Stimulated activated naive B cell treated with anti-CD40 and anti-IgM and Interleukin-4, amounts not matched to agents 10 μg/mL and 1 μg/mL and 100 μg/mL, for 72 hours (primary cell): ENCODE data around the gene KPNA4.

Experiments
- ATAC-seq, 2 donors: fragments of 150-1000 bp; cut with Tn5 transposase; replicated peaks; 2 replicates each; pipeline ENCODE4 v1.10.0; 2021; ENCODE audit warnings: moderate library complexity in 1 of 2
- DNase-seq: peaks from one replicate; pipeline ENCODE4 v3.0.0; 2021
- H3K27ac Mint-ChIP-seq: one replicate; pipeline ENCODE4 v1.8.0; 2022; ENCODE audit warnings: mild to moderate bottlenecking, mixed read lengths
- H3K27me3 Mint-ChIP-seq, 2 donors: one replicate each; pipeline ENCODE4 v1.8.0; 2022; ENCODE audit warnings: mixed read lengths in 2 of 2
- H3K36me3 Mint-ChIP-seq, 2 donors: one replicate each; pipeline ENCODE4 v1.8.0; 2022; ENCODE audit warnings: mixed read lengths in 2 of 2, mild to moderate bottlenecking in 1 of 2
- H3K4me1 Mint-ChIP-seq, 2 donors: one replicate each; pipeline ENCODE4 v1.8.0; 2022; ENCODE audit warnings: mixed read lengths in 2 of 2, mild to moderate bottlenecking in 1 of 2
- H3K4me3 Mint-ChIP-seq, 2 donors: one replicate each; pipeline ENCODE4 v1.8.0; 2022; ENCODE audit warnings: mild to moderate bottlenecking in 2 of 2, mixed read lengths in 2 of 2, moderate library complexity in 1 of 2
- H3K9me3 Mint-ChIP-seq, 2 donors: one replicate each; pipeline ENCODE4 v1.8.0; 2022; ENCODE audit warnings: mixed read lengths in 2 of 2, mild to moderate bottlenecking in 1 of 2

KPNA4 gene

GRCh38 chr3:160498202-160498601 is 67.2 kb downstream of the KPNA4 start:
- Mint-ChIP-seq H3K4me1 (no peaks in the 10 kb centered on the region), H3K36me3 (peaks cover 23 to 38% of the 10 kb centered on the region in 2 donors), H3K27me3 (no peaks in the 10 kb centered on the region), H3K27ac (no peak overlapping the region), H3K9me3 (no peaks in the 10 kb centered on the region), H3K4me3 (no peak overlapping the region)
- no peak for DNase-seq
- no peak for ATAC-seq

- DNase-seq (no peak), ATAC-seq (no peak)
- peaks cover 3 to 4% of the 10 kb centered on the region in 2 donors for H3K36me3 Mint-ChIP-seq
- no peak overlapping the region for H3K4me3 Mint-ChIP-seq
- H3K9me3 Mint-ChIP-seq, result no peaks in the 10 kb centered on the region
- H3K27ac Mint-ChIP-seq, result no peak overlapping the region
- H3K4me1 Mint-ChIP-seq, result peaks cover 0 to 2% of the 10 kb centered on the region in 2 donors
- H3K27me3 Mint-ChIP-seq, result no peaks in the 10 kb centered on the region
Observed at GRCh38 chr3:160490166-160490565, 75.2 kb downstream of the KPNA4 start.

DNA sequence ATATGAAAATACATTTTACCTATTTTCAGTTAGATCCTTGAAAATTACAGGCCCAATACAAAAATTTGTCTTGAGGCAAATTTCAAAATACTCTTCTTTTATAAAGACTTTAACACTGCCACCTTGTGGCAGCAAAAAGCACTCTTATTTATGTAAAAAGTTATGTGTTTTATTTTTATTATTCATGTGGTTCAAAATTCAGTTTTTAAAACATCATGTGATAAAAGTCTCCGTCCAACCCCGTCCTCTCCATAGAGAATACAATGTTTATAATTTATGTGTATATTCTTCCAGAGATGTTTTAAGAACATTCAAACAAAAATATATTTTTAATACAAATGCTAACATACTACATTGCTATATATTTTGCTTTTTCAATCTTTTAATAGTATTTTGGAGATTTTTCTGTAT is 78.9 kb downstream of the KPNA4 start:
- Mint-ChIP-seq H3K36me3 (peaks cover 0 to 2% of the 10 kb centered on the region in 2 donors), H3K9me3 (no peaks in the 10 kb centered on the region), H3K4me1 (peaks cover 0 to 4% of the 10 kb centered on the region in 2 donors), H3K4me3 (no peak overlapping the region), H3K27me3 (no peaks in the 10 kb centered on the region), H3K27ac (no peak overlapping the region)
- DNase-seq, result no peak
- no peak for ATAC-seq

DNA sequence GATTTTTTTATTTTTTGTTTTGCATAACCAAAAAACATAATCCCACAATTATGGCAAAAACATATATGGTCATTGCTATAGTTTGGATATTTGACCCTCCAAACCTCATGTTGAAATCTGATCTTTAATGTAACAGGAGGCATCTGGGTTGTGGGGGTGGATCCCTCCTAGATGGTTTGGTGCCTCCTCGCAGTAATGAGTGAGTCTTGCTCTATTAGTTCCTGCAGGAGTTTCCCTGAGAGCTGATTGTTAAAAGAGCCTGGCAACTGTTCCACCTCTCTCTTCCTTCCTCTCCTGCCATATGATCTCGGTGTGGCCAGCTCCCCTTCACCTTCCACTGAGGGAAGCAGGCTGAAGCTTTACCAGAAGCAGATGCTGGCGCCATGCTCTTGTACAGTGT is 82.6 kb downstream of the KPNA4 start:
- Mint-ChIP-seq H3K27me3 (peaks cover 4 to 5% of the 10 kb centered on the region in 2 donors), H3K9me3 (no peaks in the 10 kb centered on the region)

GRCh38 chr3:160481856-160482255 is 83.5 kb downstream of the KPNA4 start:
- no peak for ATAC-seq
- Mint-ChIP-seq H3K4me3 (no peak overlapping the region), H3K27me3 (peaks cover 4 to 5% of the 10 kb centered on the region in 2 donors), H3K27ac (no peak overlapping the region), H3K9me3 (no peaks in the 10 kb centered on the region), H3K4me1 (peaks cover 0 to 4% of the 10 kb centered on the region in 2 donors), H3K36me3 (no peaks in the 10 kb centered on the region)
- no peak for DNase-seq

More for the DNA sequence above, 82.6 kb downstream of the KPNA4 start:
- no peak overlapping the region for H3K4me3 Mint-ChIP-seq
- DNase-seq, result no peak
- ATAC-seq, result no peak
- H3K4me1 Mint-ChIP-seq, result peaks cover 0 to 4% of the 10 kb centered on the region in 2 donors
- no peaks in the 10 kb centered on the region for H3K36me3 Mint-ChIP-seq
- H3K27ac Mint-ChIP-seq, result no peak overlapping the region

DNA sequence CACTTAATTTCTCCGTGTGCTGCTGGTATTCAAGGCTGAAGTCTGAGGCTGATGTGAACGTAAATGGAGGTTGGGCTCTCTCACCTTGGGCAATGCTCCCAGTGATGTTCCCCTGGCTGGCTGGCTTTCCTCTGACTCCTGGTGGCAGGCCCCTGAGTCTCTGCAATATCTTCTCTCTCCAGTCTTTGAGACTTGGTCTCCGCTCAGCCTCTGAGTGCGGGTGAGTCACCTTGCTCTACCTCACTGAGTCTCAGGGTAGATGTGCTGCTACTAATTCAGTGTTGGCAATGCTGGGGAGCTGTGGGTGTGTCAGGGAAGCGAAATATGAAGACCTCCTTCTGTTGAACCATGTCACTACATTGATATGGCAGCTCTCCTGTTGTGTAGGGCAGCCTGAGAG is 84.4 kb downstream of the KPNA4 start:
- H3K4me1 Mint-ChIP-seq, result peaks cover 0 to 4% of the 10 kb centered on the region in 2 donors
- DNase-seq (no peak), ATAC-seq (no peak)
- H3K36me3 Mint-ChIP-seq, result no peaks in the 10 kb centered on the region
- no peak overlapping the region for H3K4me3 Mint-ChIP-seq
- no peak overlapping the region for H3K27ac Mint-ChIP-seq
- H3K27me3 Mint-ChIP-seq, result peaks cover 4 to 5% of the 10 kb centered on the region in 2 donors
- no peaks in the 10 kb centered on the region for H3K9me3 Mint-ChIP-seq

DNA sequence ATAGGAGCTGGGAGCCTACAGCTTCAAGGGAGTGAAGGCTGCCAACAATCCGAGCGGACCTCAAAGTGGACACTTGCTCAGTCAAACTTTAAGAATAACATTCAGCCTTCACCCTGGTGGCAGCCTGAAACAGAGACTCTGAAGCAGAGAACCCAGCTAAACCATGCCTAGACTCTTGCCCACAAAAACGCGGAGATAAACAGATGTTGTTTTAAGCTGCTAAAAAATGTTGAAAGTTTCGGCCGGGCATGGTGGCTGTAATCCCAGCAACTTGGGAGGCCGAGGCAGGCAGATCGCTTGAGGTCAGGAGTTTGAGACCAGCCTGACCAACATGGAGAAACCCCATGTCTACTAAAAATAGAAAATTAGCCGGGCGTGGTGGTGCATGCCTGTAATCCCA is 86.0 kb downstream of the KPNA4 start:
- Mint-ChIP-seq H3K4me1 (no peaks in the 10 kb centered on the region), H3K36me3 (no peaks in the 10 kb centered on the region), H3K27ac (no peak overlapping the region), H3K27me3 (peaks cover 4 to 5% of the 10 kb centered on the region in 2 donors), H3K4me3 (no peak overlapping the region), H3K9me3 (no peaks in the 10 kb centered on the region)
- ATAC-seq, result no peak
- DNase-seq, result no peak

- H3K27ac Mint-ChIP-seq, result no peak overlapping the region
- no peak for DNase-seq
- peaks cover 4 to 5% of the 10 kb centered on the region in 2 donors for H3K27me3 Mint-ChIP-seq
- H3K4me1 Mint-ChIP-seq, result no peaks in the 10 kb centered on the region
- H3K4me3 Mint-ChIP-seq, result no peak overlapping the region
- no peak for ATAC-seq
- H3K9me3 Mint-ChIP-seq, result no peaks in the 10 kb centered on the region
- H3K36me3 Mint-ChIP-seq, result no peaks in the 10 kb centered on the region
Observed at GRCh38 chr3:160478338-160478737, 87.0 kb downstream of the KPNA4 start.

- H3K27ac Mint-ChIP-seq, result no peak overlapping the region
- H3K4me1 Mint-ChIP-seq, result no peaks in the 10 kb centered on the region
- ATAC-seq (no peak), DNase-seq (no peak)
- H3K4me3 Mint-ChIP-seq, result no peak overlapping the region
- H3K27me3 Mint-ChIP-seq, result peaks cover 4 to 5% of the 10 kb centered on the region in 2 donors
- no peaks in the 10 kb centered on the region for H3K36me3 Mint-ChIP-seq
- H3K9me3 Mint-ChIP-seq, result no peaks in the 10 kb centered on the region
Observed at GRCh38 chr3:160477750-160478149, 87.6 kb downstream of the KPNA4 start.

GRCh38 chr3:160475884-160476283 is 89.5 kb downstream of the KPNA4 start:
- DNase-seq (no peak), ATAC-seq (no peak)
- no peak overlapping the region for H3K4me3 Mint-ChIP-seq
- peaks cover 0 to 3% of the 10 kb centered on the region in 2 donors for H3K4me1 Mint-ChIP-seq
- H3K27me3 Mint-ChIP-seq, result peaks cover 1 to 4% of the 10 kb centered on the region in 2 donors
- no peaks in the 10 kb centered on the region for H3K36me3 Mint-ChIP-seq
- H3K9me3 Mint-ChIP-seq, result peaks cover 0 to 4% of the 10 kb centered on the region in 2 donors
- no peak overlapping the region for H3K27ac Mint-ChIP-seq

DNA sequence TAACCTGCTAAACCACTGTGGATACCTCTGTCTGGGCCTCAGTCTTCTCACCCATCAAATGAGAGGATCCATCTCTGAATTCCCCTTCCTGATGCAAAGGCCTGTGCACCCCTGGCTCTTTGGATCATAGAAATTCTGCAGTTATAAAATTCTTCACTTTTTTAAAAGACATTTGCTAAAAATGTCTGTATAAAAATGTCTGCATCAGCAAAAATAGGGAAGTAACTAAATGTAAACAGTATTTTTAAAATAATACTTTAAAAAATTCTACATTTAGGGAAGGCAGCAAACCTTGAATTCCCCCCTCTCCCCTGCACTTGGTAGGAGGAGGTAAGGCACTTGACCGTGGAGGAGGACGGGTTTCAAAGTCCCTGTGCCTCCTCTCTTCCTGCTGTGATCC is 90.2 kb downstream of the KPNA4 start:
- no peak overlapping the region for H3K27ac Mint-ChIP-seq
- H3K4me1 Mint-ChIP-seq, result peaks cover 0 to 3% of the 10 kb centered on the region in 2 donors
- no peak for ATAC-seq
- H3K4me3 Mint-ChIP-seq, result no peak overlapping the region
- H3K9me3 Mint-ChIP-seq, result peaks cover 0 to 7% of the 10 kb centered on the region in 2 donors
- H3K27me3 Mint-ChIP-seq, result peaks cover 0 to 3% of the 10 kb centered on the region in 2 donors
- no peaks in the 10 kb centered on the region for H3K36me3 Mint-ChIP-seq
- no peak for DNase-seq

GRCh38 chr3:160474416-160474838 is 90.9 kb downstream of the KPNA4 start:
- Mint-ChIP-seq H3K4me1 (peaks cover 0 to 3% of the 10 kb centered on the region in 2 donors), H3K36me3 (peaks cover 0 to 5% of the 10 kb centered on the region in 2 donors), H3K27me3 (no peaks in the 10 kb centered on the region), H3K4me3 (no peak overlapping the region), H3K27ac (no peak overlapping the region), H3K9me3 (peaks cover 5 to 12% of the 10 kb centered on the region in 2 donors)
- ATAC-seq (no peak), DNase-seq (no peak)

- ATAC-seq, result no peak
- peaks cover 0 to 3% of the 10 kb centered on the region in 2 donors for H3K4me1 Mint-ChIP-seq
- DNase-seq, result no peak
- peaks cover 0 to 6% of the 10 kb centered on the region in 2 donors for H3K36me3 Mint-ChIP-seq
- no peak overlapping the region for H3K27ac Mint-ChIP-seq
- no peak overlapping the region for H3K4me3 Mint-ChIP-seq
- H3K9me3 Mint-ChIP-seq, result peaks cover 10 to 14% of the 10 kb centered on the region in 2 donors
- H3K27me3 Mint-ChIP-seq, result peaks cover 0 to under 1% of the 10 kb centered on the region in 2 donors
Observed at GRCh38 chr3:160473978-160474377, 91.4 kb downstream of the KPNA4 start.

- H3K4me3 Mint-ChIP-seq, result no peak overlapping the region
- peaks cover 0 to 4% of the 10 kb centered on the region in 2 donors for H3K27me3 Mint-ChIP-seq
- H3K9me3 Mint-ChIP-seq, result peaks cover 13 to 14% of the 10 kb centered on the region in 2 donors
- H3K4me1 Mint-ChIP-seq, result peaks cover 0 to 3% of the 10 kb centered on the region in 2 donors
- ATAC-seq, result no peak
- H3K27ac Mint-ChIP-seq, result no peak overlapping the region
- DNase-seq, result no peak
- H3K36me3 Mint-ChIP-seq, result peaks cover 0 to 6% of the 10 kb centered on the region in 2 donors
Observed at GRCh38 chr3:160473221-160473620, 92.2 kb downstream of the KPNA4 start.

DNA sequence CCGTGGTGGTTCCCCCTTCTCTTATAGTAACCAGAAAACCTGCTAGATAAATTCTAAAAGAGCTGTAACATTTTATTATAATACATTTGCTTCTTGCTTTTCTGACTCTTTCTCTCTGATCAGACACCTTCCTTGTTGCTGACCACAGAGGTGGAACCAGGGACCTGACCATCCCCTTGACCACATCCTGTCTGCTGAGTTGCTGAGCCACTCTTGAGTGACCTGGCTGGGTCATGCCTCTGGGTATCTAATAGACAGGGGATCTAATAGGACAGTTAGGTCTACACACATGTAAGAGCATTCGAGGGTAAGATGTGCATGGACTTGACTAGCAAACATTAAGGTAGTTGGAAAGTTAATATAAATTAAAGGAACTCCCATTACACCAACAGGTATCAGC is 93.0 kb downstream of the KPNA4 start:
- ATAC-seq (peak in 1 of 2 donors; percentile 23), DNase-seq (no peak)
- H3K9me3 Mint-ChIP-seq, result peaks cover 13 to 14% of the 10 kb centered on the region in 2 donors
- no peak overlapping the region for H3K27ac Mint-ChIP-seq
- H3K36me3 Mint-ChIP-seq, result peaks cover 0 to 6% of the 10 kb centered on the region in 2 donors
- no peak overlapping the region for H3K4me3 Mint-ChIP-seq
- peaks cover 0 to 3% of the 10 kb centered on the region in 2 donors for H3K4me1 Mint-ChIP-seq
- peaks cover 0 to 4% of the 10 kb centered on the region in 2 donors for H3K27me3 Mint-ChIP-seq
